HG02642 (cell line): ENCODE results near the gene APOC4.

ENCODE experiments used
- ATAC-seq: cut with Tn5 transposase; IDR thresholded peaks from one replicate; pipeline ENCODE4 v1.9.1; 2021; ENCODE audit warnings: mild to moderate bottlenecking; ENCODE audit not compliant: unreplicated experiment, poor library complexity

APOC4 gene

GRCh38 chr19:44990459-44990858 is 48.4 kb downstream of the APOC4 start:
- no peak for ATAC-seq

- ATAC-seq: no peak
Observed at GRCh38 chr19:44990966-44991365, 48.9 kb downstream of the APOC4 start.

GRCh38 chr19:44992336-44993163 is 50.5 kb downstream of the APOC4 start:
- ATAC-seq: no peak

- ATAC-seq: no peak
Observed at GRCh38 chr19:44993526-44993925, 51.5 kb downstream of the APOC4 start.

GRCh38 chr19:44993926-44994537 is 52.0 kb downstream of the APOC4 start:
- no peak for ATAC-seq
